DMS53 (cell line): ENCODE data around the gene CCDC57.
A peak's percentile ranks its signal among the peaks of the same experiment; 100 is the strongest.

Source experiments
- DNase-seq: peaks from one replicate; lab custom pipeline; 2025; lab: John Stamatoyannopoulos, UW

CCDC57 gene

GRCh38 chr17:82091264-82092066 is 121.2 kb downstream of the CCDC57 start:
- no peak for DNase-seq

- peak; percentile 50 for DNase-seq
These were observed 121.9 kb downstream of the CCDC57 start for GRCh38 chr17:82090549-82091263.

- no peak for DNase-seq
These were observed 122.7 kb downstream of the CCDC57 start for GRCh38 chr17:82089723-82090548.

- no peak for DNase-seq
These were observed 123.6 kb downstream of the CCDC57 start for GRCh38 chr17:82088838-82089722.

GRCh38 chr17:82087961-82088837 is 124.4 kb downstream of the CCDC57 start:
- no peak for DNase-seq

GRCh38 chr17:82086941-82087906 is 125.4 kb downstream of the CCDC57 start:
- no peak for DNase-seq

- DNase-seq = no peak
These were observed 126.5 kb downstream of the CCDC57 start for GRCh38 chr17:82085931-82086764.

GRCh38 chr17:82085031-82085861 is 127.4 kb downstream of the CCDC57 start:
- no peak for DNase-seq

- DNase-seq = no peak
These were observed 128.1 kb downstream of the CCDC57 start for GRCh38 chr17:82084373-82085030.

GRCh38 chr17:82083533-82084359 is 128.9 kb downstream of the CCDC57 start:
- DNase-seq = no peak

- DNase-seq = no peak
These were observed 129.6 kb downstream of the CCDC57 start for GRCh38 chr17:82083009-82083408.

GRCh38 chr17:82082456-82082855 is 130.2 kb downstream of the CCDC57 start:
- no peak for DNase-seq

GRCh38 chr17:82081966-82082365 is 130.7 kb downstream of the CCDC57 start:
- DNase-seq = no peak

GRCh38 chr17:82081546-82081945 is 131.1 kb downstream of the CCDC57 start:
- DNase-seq = no peak

GRCh38 chr17:82080789-82081464 is 131.7 kb downstream of the CCDC57 start:
- DNase-seq = no peak
